GM23338 (cell line): ENCODE results near the gene JAK2. TPM values are rescaled to one million over a fixed set of nuclear protein-coding genes. Genes with fewer than 3 reads are reported as not detected.

Source experiments
- ATAC-seq: fragments of 200-7000 bp; cut with Tn5 transposase; 3 replicates; pipeline ENCODE4 v1.9.1; 2020
- DNase-seq: peaks from one replicate; pipeline ENCODE4 v3.0.0-alpha.2; 2015; ENCODE audit warnings: low spot score
- H2AFZ ChIP-seq: fragments of 200-600 bp; sonication (generic); 2 replicates; pipeline ENCODE4 v1.8.0; 2016; ENCODE audit warnings: antibody characterized with exemption, mild to moderate bottlenecking, moderate library complexity
- H3F3A ChIP-seq: fragments of 200-600 bp; sonication (generic); replicated peaks from 2 replicates; pipeline ENCODE4 v1.8.0; 2017; ENCODE audit warnings: antibody characterized with exemption, mixed run types, low read depth
- H3K27ac ChIP-seq: fragments of 200-600 bp; sonication (generic); 2 replicates; pipeline ENCODE4 v1.6.1; 2016; ENCODE audit warnings: low read depth
- H3K27me3 ChIP-seq: fragments of 200-600 bp; sonication (generic); 2 replicates; pipeline ENCODE4 v1.8.0; 2016; ENCODE audit warnings: mild to moderate bottlenecking, mixed run types, moderate library complexity; ENCODE audit not compliant: insufficient read depth
- H3K36me3 ChIP-seq: fragments of 200-600 bp; sonication (generic); 2 replicates; pipeline ENCODE4 v1.8.0; 2016; ENCODE audit warnings: mild to moderate bottlenecking; ENCODE audit not compliant: insufficient read depth
- H3K4me1 ChIP-seq: fragments of 200-600 bp; sonication (generic); 2 replicates; pipeline ENCODE4 v1.8.0; 2016; ENCODE audit warnings: mild to moderate bottlenecking, moderate library complexity; ENCODE audit not compliant: insufficient read depth
- H3K4me2 ChIP-seq: fragments of 200-600 bp; sonication (generic); 2 replicates; pipeline ENCODE4 v1.7.1; 2017; ENCODE audit warnings: mixed run types
- H3K4me3 ChIP-seq: fragments of 200-600 bp; sonication (generic); 2 replicates; pipeline ENCODE4 v1.6.1; 2016; ENCODE audit warnings: mixed run types
- H3K79me2 ChIP-seq: fragments of 200-600 bp; sonication (generic); replicated peaks from 2 replicates; pipeline ENCODE4 v1.8.0; 2017; ENCODE audit warnings: mild to moderate bottlenecking; ENCODE audit not compliant: insufficient read depth
- H3K9me2 ChIP-seq: fragments of 200-600 bp; sonication (generic); 2 replicates; pipeline ENCODE4 v1.8.0; 2017; ENCODE audit not compliant: insufficient read depth
- H4K20me1 ChIP-seq: fragments of 200-600 bp; sonication (generic); replicated peaks from 2 replicates; pipeline ENCODE4 v1.8.0; 2017; ENCODE audit warnings: mild to moderate bottlenecking; ENCODE audit not compliant: insufficient read depth
- H3K27ac Mint-ChIP-seq: 2 replicates; pipeline ENCODE4 v1.8.0; 2020; ENCODE audit warnings: inconsistent platforms, mild to moderate bottlenecking, moderate library complexity, mixed read lengths
- H3K27me3 Mint-ChIP-seq: 3 replicates; pipeline ENCODE4 v1.8.0; 2022; ENCODE audit warnings: low read depth, mild to moderate bottlenecking, moderate library complexity, mixed read lengths, inconsistent platforms; ENCODE audit not compliant: insufficient read depth, poor library complexity
- H3K36me3 Mint-ChIP-seq: 3 replicates; pipeline ENCODE4 v1.8.0; 2021; ENCODE audit warnings: low read depth, mild to moderate bottlenecking, inconsistent platforms, moderate library complexity, mixed read lengths
- H3K4me1 Mint-ChIP-seq: 3 replicates; pipeline ENCODE4 v1.8.0; 2020; ENCODE audit warnings: mild to moderate bottlenecking, inconsistent platforms, mixed read lengths
- H3K4me3 Mint-ChIP-seq: 3 replicates; pipeline ENCODE4 v1.8.0; 2021; ENCODE audit warnings: moderate library complexity, mild to moderate bottlenecking, inconsistent platforms, mixed read lengths
- H3K9me3 Mint-ChIP-seq: 3 replicates; pipeline ENCODE4 v1.8.0; 2020; ENCODE audit warnings: moderate library complexity, mild to moderate bottlenecking, inconsistent platforms, mixed read lengths
- CREB1 ChIP-seq: fragments of 250-450 bp; sonication (Bioruptor Pico); IDR thresholded peaks from 2 replicates; pipeline ENCODE4 v1.5.0; 2020; ENCODE audit warnings: low read depth, mild to moderate bottlenecking, moderate library complexity
- polyA plus RNA-seq: library from polyadenylated mRNA; unstranded; fragments of >200 nt; fragmentation: Nextera tagmentation; extraction: Ambion mirVana; gene quantifications from 2 replicates; pipeline ENCODE4 v1.2.1, GENCODE V29; 2016
- total RNA-seq: library from RNA; depleted of rRNA; stranded (reverse); fragments of >200 nt; shearing (Covaris generic); gene quantifications from 2 replicates; pipeline ENCODE4 v1.2.3, GENCODE V29; 2014
- TF ChIP-seq, protein P1 (sequence below): fragments of 250-450 bp; sonication (Bioruptor Pico); IDR thresholded peaks from 2 replicates; pipeline ENCODE4 v1.5.0; 2020; ENCODE audit warnings: mild to moderate bottlenecking, moderate library complexity
- TF ChIP-seq, protein P2 (sequence below), 2 experiments: fragments of 200-600 bp in 1 of 2; sonication (generic) in 1 of 2; conservative IDR thresholded peaks; 2 replicates each; pipeline versions ENCODE4 v1.5.1 to v1.6.1; 2016 to 2017; ENCODE audit warnings: antibody characterized with exemption in 2 of 2, low read depth in 2 of 2, mild to moderate bottlenecking in 2 of 2, moderate library complexity in 1 of 2
- TF ChIP-seq, protein P3 (sequence below): IDR thresholded peaks from one replicate; pipeline ENCODE4 v1.6.1; 2018; ENCODE audit warnings: antibody characterized with exemption; ENCODE audit not compliant: unreplicated experiment

The JAK2 gene
- total and polyA plus RNA-seq, 2 experiments from 2014 or later: 1.1 to 3.0 TPM

DNA sequence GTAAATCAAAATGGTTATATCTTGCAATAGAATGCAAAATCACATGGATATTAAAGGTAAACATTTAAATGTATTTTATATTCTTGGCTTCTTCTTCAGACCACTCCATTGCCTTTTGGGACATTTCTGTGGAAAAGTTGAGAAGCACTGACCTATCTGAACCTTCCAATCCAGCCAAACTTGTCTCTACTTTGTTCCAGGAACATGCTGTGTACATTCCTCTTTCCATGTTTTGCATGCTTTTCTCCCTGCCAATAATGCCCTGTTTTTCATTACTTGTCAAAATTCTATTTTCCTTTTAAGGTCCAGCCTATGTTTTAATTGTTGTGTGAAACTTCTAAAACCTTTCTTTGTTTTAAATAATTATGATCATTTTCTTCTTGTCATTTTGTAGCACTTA, 28.3 kb downstream of the JAK2 start (continued):
- TF ChIP-seq, protein P1, sequence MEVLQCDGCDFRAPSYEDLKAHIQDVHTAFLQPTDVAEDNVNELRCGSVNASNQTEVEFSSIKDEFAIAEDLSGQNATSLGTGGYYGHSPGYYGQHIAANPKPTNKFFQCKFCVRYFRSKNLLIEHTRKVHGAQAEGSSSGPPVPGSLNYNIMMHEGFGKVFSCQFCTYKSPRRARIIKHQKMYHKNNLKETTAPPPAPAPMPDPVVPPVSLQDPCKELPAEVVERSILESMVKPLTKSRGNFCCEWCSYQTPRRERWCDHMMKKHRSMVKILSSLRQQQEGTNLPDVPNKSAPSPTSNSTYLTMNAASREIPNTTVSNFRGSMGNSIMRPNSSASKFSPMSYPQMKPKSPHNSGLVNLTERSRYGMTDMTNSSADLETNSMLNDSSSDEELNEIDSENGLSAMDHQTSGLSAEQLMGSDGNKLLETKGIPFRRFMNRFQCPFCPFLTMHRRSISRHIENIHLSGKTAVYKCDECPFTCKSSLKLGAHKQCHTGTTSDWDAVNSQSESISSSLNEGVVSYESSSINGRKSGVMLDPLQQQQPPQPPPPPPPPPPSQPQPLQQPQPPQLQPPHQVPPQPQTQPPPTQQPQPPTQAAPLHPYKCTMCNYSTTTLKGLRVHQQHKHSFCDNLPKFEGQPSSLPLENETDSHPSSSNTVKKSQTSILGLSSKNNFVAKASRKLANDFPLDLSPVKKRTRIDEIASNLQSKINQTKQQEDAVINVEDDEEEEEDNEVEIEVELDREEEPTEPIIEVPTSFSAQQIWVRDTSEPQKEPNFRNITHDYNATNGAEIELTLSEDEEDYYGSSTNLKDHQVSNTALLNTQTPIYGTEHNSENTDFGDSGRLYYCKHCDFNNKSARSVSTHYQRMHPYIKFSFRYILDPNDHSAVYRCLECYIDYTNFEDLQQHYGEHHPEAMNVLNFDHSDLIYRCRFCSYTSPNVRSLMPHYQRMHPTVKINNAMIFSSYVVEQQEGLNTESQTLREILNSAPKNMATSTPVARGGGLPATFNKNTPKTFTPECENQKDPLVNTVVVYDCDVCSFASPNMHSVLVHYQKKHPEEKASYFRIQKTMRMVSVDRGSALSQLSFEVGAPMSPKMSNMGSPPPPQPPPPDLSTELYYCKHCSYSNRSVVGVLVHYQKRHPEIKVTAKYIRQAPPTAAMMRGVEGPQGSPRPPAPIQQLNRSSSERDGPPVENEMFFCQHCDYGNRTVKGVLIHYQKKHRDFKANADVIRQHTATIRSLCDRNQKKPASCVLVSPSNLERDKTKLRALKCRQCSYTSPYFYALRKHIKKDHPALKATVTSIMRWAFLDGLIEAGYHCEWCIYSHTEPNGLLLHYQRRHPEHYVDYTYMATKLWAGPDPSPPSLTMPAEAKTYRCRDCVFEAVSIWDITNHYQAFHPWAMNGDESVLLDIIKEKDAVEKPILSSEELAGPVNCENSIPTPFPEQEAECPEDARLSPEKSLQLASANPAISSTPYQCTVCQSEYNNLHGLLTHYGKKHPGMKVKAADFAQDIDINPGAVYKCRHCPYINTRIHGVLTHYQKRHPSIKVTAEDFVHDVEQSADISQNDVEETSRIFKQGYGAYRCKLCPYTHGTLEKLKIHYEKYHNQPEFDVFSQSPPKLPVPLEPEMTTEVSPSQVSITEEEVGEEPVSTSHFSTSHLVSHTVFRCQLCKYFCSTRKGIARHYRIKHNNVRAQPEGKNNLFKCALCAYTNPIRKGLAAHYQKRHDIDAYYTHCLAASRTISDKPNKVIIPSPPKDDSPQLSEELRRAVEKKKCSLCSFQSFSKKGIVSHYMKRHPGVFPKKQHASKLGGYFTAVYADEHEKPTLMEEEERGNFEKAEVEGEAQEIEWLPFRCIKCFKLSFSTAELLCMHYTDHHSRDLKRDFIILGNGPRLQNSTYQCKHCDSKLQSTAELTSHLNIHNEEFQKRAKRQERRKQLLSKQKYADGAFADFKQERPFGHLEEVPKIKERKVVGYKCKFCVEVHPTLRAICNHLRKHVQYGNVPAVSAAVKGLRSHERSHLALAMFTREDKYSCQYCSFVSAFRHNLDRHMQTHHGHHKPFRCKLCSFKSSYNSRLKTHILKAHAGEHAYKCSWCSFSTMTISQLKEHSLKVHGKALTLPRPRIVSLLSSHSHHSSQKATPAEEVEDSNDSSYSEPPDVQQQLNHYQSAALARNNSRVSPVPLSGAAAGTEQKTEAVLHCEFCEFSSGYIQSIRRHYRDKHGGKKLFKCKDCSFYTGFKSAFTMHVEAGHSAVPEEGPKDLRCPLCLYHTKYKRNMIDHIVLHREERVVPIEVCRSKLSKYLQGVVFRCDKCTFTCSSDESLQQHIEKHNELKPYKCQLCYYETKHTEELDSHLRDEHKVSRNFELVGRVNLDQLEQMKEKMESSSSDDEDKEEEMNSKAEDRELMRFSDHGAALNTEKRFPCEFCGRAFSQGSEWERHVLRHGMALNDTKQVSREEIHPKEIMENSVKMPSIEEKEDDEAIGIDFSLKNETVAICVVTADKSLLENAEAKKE (CRISPR knock-in tag): no peak
- TF ChIP-seq, protein P2, sequence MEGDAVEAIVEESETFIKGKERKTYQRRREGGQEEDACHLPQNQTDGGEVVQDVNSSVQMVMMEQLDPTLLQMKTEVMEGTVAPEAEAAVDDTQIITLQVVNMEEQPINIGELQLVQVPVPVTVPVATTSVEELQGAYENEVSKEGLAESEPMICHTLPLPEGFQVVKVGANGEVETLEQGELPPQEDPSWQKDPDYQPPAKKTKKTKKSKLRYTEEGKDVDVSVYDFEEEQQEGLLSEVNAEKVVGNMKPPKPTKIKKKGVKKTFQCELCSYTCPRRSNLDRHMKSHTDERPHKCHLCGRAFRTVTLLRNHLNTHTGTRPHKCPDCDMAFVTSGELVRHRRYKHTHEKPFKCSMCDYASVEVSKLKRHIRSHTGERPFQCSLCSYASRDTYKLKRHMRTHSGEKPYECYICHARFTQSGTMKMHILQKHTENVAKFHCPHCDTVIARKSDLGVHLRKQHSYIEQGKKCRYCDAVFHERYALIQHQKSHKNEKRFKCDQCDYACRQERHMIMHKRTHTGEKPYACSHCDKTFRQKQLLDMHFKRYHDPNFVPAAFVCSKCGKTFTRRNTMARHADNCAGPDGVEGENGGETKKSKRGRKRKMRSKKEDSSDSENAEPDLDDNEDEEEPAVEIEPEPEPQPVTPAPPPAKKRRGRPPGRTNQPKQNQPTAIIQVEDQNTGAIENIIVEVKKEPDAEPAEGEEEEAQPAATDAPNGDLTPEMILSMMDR (conservative IDR thresholded peaks at IDR 0.05; ENCODE audit: low read depth in 2 of 2): no peak

DNA sequence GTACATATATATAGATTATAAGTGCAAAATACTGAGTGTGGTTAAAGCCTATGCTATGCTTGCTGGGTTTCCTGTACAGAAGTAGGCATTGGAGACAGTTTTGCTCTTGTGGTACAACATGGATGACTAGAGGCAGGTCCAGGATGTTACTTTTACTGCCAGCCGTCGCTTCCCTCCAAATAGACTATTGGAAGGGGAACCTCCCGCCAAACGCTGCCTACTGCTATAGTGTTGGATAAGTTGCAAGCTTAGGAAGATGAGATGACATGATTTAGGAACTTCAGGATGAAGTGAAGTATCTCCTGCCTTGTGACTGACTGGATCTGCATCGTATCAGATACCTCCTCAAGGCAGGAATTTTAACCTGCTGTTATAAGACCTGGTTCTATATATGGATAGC, 30.9 kb downstream of the JAK2 start:
- Histone ChIP-seq H3K4me1 (no peaks in the 10 kb centered on the region), H3K4me3 (no peak overlapping the region), H3K9me2 (no peaks in the 10 kb centered on the region), H3K27me3 (no peaks in the 10 kb centered on the region), H3K4me2 (no peak overlapping the region), H3F3A (no peaks in the 10 kb centered on the region), H3K79me2 (no peaks in the 10 kb centered on the region), H4K20me1 (no peaks in the 10 kb centered on the region), H3K27ac (no peak overlapping the region), H2AFZ (no peak overlapping the region), H3K36me3 (no peaks in the 10 kb centered on the region)
- H3K4me3 Mint-ChIP-seq: no peak overlapping the region
- no peak for ATAC-seq
- H3K9me3 Mint-ChIP-seq: 0 out of 3 replicates have a peak, but pooled peaks cover 2% of the 10 kb centered on the region
- H3K27me3 Mint-ChIP-seq: no peaks in the 10 kb centered on the region
- H3K4me1 Mint-ChIP-seq: no peaks in the 10 kb centered on the region
- H3K27ac Mint-ChIP-seq: no peak overlapping the region
- H3K36me3 Mint-ChIP-seq: no peaks in the 10 kb centered on the region; the same call in 2 of the 3 replicates
- no peak for DNase-seq
- TF ChIP-seq, protein P3, sequence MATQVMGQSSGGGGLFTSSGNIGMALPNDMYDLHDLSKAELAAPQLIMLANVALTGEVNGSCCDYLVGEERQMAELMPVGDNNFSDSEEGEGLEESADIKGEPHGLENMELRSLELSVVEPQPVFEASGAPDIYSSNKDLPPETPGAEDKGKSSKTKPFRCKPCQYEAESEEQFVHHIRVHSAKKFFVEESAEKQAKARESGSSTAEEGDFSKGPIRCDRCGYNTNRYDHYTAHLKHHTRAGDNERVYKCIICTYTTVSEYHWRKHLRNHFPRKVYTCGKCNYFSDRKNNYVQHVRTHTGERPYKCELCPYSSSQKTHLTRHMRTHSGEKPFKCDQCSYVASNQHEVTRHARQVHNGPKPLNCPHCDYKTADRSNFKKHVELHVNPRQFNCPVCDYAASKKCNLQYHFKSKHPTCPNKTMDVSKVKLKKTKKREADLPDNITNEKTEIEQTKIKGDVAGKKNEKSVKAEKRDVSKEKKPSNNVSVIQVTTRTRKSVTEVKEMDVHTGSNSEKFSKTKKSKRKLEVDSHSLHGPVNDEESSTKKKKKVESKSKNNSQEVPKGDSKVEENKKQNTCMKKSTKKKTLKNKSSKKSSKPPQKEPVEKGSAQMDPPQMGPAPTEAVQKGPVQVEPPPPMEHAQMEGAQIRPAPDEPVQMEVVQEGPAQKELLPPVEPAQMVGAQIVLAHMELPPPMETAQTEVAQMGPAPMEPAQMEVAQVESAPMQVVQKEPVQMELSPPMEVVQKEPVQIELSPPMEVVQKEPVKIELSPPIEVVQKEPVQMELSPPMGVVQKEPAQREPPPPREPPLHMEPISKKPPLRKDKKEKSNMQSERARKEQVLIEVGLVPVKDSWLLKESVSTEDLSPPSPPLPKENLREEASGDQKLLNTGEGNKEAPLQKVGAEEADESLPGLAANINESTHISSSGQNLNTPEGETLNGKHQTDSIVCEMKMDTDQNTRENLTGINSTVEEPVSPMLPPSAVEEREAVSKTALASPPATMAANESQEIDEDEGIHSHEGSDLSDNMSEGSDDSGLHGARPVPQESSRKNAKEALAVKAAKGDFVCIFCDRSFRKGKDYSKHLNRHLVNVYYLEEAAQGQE: no peak
- TF ChIP-seq CREB1 (CRISPR knock-in tag): no peak
